Glutamatergic neuron (in vitro differentiated cells): Measurements from ENCODE around the gene HMGN1. TPM values are rescaled to one million over a fixed set of nuclear protein-coding genes. Genes with fewer than 3 reads are reported as not detected.
A peak's percentile ranks its signal among the peaks of the same experiment; 100 is the strongest.

Source experiments
- DNase-seq: peaks from one replicate; pipeline ENCODE4 v3.0.0; 2022
- H3K27ac Mint-ChIP-seq: one replicate; pipeline ENCODE4 v1.8.0; 2020; ENCODE audit warnings: mild to moderate bottlenecking, mixed read lengths, inconsistent platforms; ENCODE audit not compliant: unreplicated experiment
- H3K27me3 Mint-ChIP-seq: one replicate; pipeline ENCODE4 v1.8.0; 2020; ENCODE audit warnings: mild to moderate bottlenecking, moderate library complexity, mixed read lengths, inconsistent platforms; ENCODE audit not compliant: unreplicated experiment
- H3K36me3 Mint-ChIP-seq: one replicate; pipeline ENCODE4 v1.8.0; 2020; ENCODE audit warnings: mild to moderate bottlenecking, mixed read lengths, inconsistent platforms; ENCODE audit not compliant: unreplicated experiment
- H3K4me1 Mint-ChIP-seq: one replicate; pipeline ENCODE4 v1.8.0; 2020; ENCODE audit warnings: mild to moderate bottlenecking, low read depth, mixed read lengths, inconsistent platforms; ENCODE audit not compliant: unreplicated experiment
- H3K4me3 Mint-ChIP-seq: one replicate; pipeline ENCODE4 v1.8.0; 2020; ENCODE audit warnings: mild to moderate bottlenecking, mixed read lengths, inconsistent platforms; ENCODE audit not compliant: unreplicated experiment
- H3K9me3 Mint-ChIP-seq: one replicate; pipeline ENCODE4 v1.8.0; 2020; ENCODE audit warnings: mild to moderate bottlenecking, moderate library complexity, mixed read lengths, inconsistent platforms; ENCODE audit not compliant: unreplicated experiment
- CTCF ChIP-seq: fragments of 200-600 bp; sonication (generic); IDR thresholded peaks from one replicate; pipeline ENCODE4 v1.5.0; 2021; ENCODE audit not compliant: partially characterized antibody, unreplicated experiment
- total RNA-seq: library from RNA; stranded (reverse); fragmentation: NEBNext Ultra II Directional; extraction: Animal tissue kit (Norgen Biotek cat#: 25700); gene quantifications from one replicate; pipeline ENCODE4 v1.2.1, GENCODE V29; 2021; ENCODE audit not compliant: unreplicated experiment

HMGN1 gene
- total RNA-seq, 1 donor from 2014 or later = 231 TPM

- no peak for DNase-seq
- TF ChIP-seq CTCF = no peak
- Mint-ChIP-seq H3K4me3 (peak overlapping the region; percentile 76), H3K9me3 (peaks cover 4% of the 10 kb centered on the region), H3K4me1 (peaks cover 7% of the 10 kb centered on the region), H3K27ac (no peak overlapping the region), H3K27me3 (peaks cover 3% of the 10 kb centered on the region), H3K36me3 (no peaks in the 10 kb centered on the region)
These were observed 39.9 kb upstream of the HMGN1 start for GRCh38 chr21:39388811-39389155.

GRCh38 chr21:39388038-39388810, 39.3 kb upstream of the HMGN1 start:
- Mint-ChIP-seq H3K27ac (peak overlapping the region; percentile 2), H3K4me1 (peaks cover 7% of the 10 kb centered on the region)
- peak; percentile 93 for DNase-seq

GRCh38 chr21:39387461-39388037, 38.7 kb upstream of the HMGN1 start:
- Mint-ChIP-seq H3K4me1 (peaks cover 7% of the 10 kb centered on the region), H3K9me3 (peaks cover 4% of the 10 kb centered on the region), H3K4me3 (peak overlapping the region; percentile 79), H3K36me3 (no peaks in the 10 kb centered on the region), H3K27me3 (peaks cover 3% of the 10 kb centered on the region), H3K27ac (peak overlapping the region; percentile 18)
- no peak for TF ChIP-seq CTCF
- DNase-seq = peak; percentile 96

More at GRCh38 chr21:39388038-39388810, 39.3 kb upstream of the HMGN1 start:
- peaks cover 4% of the 10 kb centered on the region for H3K9me3 Mint-ChIP-seq
- peak overlapping the region; percentile 79 for H3K4me3 Mint-ChIP-seq
- H3K36me3 Mint-ChIP-seq = no peaks in the 10 kb centered on the region
- H3K27me3 Mint-ChIP-seq = peaks cover 3% of the 10 kb centered on the region
- TF ChIP-seq CTCF = peak; percentile 94

- H3K4me1 Mint-ChIP-seq = peaks cover 10% of the 10 kb centered on the region
- H3K9me3 Mint-ChIP-seq = peaks cover 5% of the 10 kb centered on the region
- H3K4me3 Mint-ChIP-seq = no peak overlapping the region
- peaks cover 3% of the 10 kb centered on the region for H3K27me3 Mint-ChIP-seq
- H3K27ac Mint-ChIP-seq = peak overlapping the region; percentile 18
- no peak for TF ChIP-seq CTCF
- no peaks in the 10 kb centered on the region for H3K36me3 Mint-ChIP-seq
- DNase-seq = no peak
These were observed 38.0 kb upstream of the HMGN1 start for GRCh38 chr21:39386899-39387298.

- Mint-ChIP-seq H3K9me3 (peaks cover 5% of the 10 kb centered on the region), H3K27me3 (peaks cover 3% of the 10 kb centered on the region), H3K4me1 (peaks cover 10% of the 10 kb centered on the region), H3K4me3 (no peak overlapping the region), H3K36me3 (no peaks in the 10 kb centered on the region), H3K27ac (no peak overlapping the region)
- no peak for TF ChIP-seq CTCF
- no peak for DNase-seq
These were observed 37.3 kb upstream of the HMGN1 start for GRCh38 chr21:39386194-39386593.
